OCI-LY1 (cell line): Measurements from ENCODE around the gene SUSD3.

Experiments
- H2AFZ ChIP-seq: fragments of 200-600 bp; sonication (generic), shearing (Covaris generic); 2 replicates; pipeline ENCODE4 v1.6.0; 2014; ENCODE audit warnings: antibody characterized with exemption, mild to moderate bottlenecking, low read length
- H3F3A ChIP-seq: fragments of 200-600 bp; sonication (generic), shearing (Covaris generic); 2 replicates; pipeline ENCODE4 v1.6.0; 2014; ENCODE audit warnings: mild to moderate bottlenecking, antibody characterized with exemption, low read length, moderate library complexity; ENCODE audit not compliant: insufficient read depth
- H3K27ac ChIP-seq: fragments of 200-600 bp; sonication (generic); 2 replicates; pipeline ENCODE4 v1.5.1; 2014; ENCODE audit warnings: low read length, mixed run types, mild to moderate bottlenecking, low read depth; ENCODE audit not compliant: poor library complexity, severe bottlenecking
- H3K27me3 ChIP-seq: fragments of 200-600 bp; sonication (generic); 2 replicates; pipeline ENCODE4 v1.6.0; 2014; ENCODE audit warnings: antibody characterized with exemption, mild to moderate bottlenecking, low read length, moderate library complexity; ENCODE audit not compliant: insufficient read depth
- H3K36me3 ChIP-seq: fragments of 200-600 bp; sonication (generic); 2 replicates; pipeline ENCODE4 v1.6.1; 2014; ENCODE audit warnings: mild to moderate bottlenecking, antibody characterized with exemption, low read length, moderate library complexity, mixed read lengths; ENCODE audit not compliant: insufficient read depth
- H3K4me1 ChIP-seq: fragments of 200-600 bp; sonication (generic); 2 replicates; pipeline ENCODE4 v1.5.1; 2014; ENCODE audit warnings: mild to moderate bottlenecking, low read length, moderate library complexity; ENCODE audit not compliant: insufficient read depth, severe bottlenecking
- H3K4me2 ChIP-seq: fragments of 200-600 bp; sonication (generic), shearing (Covaris generic); 2 replicates; pipeline ENCODE4 v1.6.1; 2014; ENCODE audit warnings: low read length
- H3K4me3 ChIP-seq: fragments of 200-600 bp; sonication (generic); 2 replicates; pipeline ENCODE4 v1.5.1; 2014; ENCODE audit warnings: low read length, low read depth, mild to moderate bottlenecking, mixed read lengths; ENCODE audit not compliant: poor library complexity, severe bottlenecking
- H3K79me2 ChIP-seq: fragments of 200-600 bp; shearing (Covaris generic); 2 replicates; pipeline ENCODE4 v1.6.1; 2016; ENCODE audit warnings: mixed run types, low read length, mixed read lengths; ENCODE audit not compliant: insufficient read depth
- H3K9ac ChIP-seq: fragments of 200-600 bp; sonication (generic), shearing (Covaris generic); 2 replicates; pipeline ENCODE4 v1.6.1; 2014; ENCODE audit warnings: mild to moderate bottlenecking, low read length, mixed read lengths
- H3K9me2 ChIP-seq: fragments of 200-600 bp; sonication (generic), shearing (Covaris generic); 2 replicates; pipeline ENCODE4 v1.6.1; 2014; ENCODE audit warnings: low read depth, mild to moderate bottlenecking, low read length, mixed read lengths
- H3K9me3 ChIP-seq: fragments of 200-600 bp; shearing (Covaris generic); 2 replicates; pipeline ENCODE4 v1.6.1; 2014; ENCODE audit warnings: low read length, mixed read lengths
- H4K20me1 ChIP-seq: fragments of 200-600 bp; sonication (generic), shearing (Covaris generic); 2 replicates; pipeline ENCODE4 v1.6.0; 2016; ENCODE audit warnings: mild to moderate bottlenecking, low read length; ENCODE audit not compliant: insufficient read depth
- CTCF ChIP-seq: fragments of 200-600 bp; sonication (generic), shearing (Covaris generic); IDR thresholded peaks from 2 replicates; pipeline ENCODE4 v1.5.1; 2017; ENCODE audit warnings: mild to moderate bottlenecking, antibody characterized with exemption, low read length, moderate library complexity, mixed read lengths
- EZH2 ChIP-seq: fragments of 200-600 bp; sonication (generic), shearing (Covaris generic); IDR thresholded peaks from 2 replicates; pipeline ENCODE4 v1.8.0; 2017; ENCODE audit warnings: borderline replicate concordance, mixed run types, mild to moderate bottlenecking, antibody characterized with exemption, low read length, moderate library complexity, mixed read lengths

SUSD3 gene

DNA sequence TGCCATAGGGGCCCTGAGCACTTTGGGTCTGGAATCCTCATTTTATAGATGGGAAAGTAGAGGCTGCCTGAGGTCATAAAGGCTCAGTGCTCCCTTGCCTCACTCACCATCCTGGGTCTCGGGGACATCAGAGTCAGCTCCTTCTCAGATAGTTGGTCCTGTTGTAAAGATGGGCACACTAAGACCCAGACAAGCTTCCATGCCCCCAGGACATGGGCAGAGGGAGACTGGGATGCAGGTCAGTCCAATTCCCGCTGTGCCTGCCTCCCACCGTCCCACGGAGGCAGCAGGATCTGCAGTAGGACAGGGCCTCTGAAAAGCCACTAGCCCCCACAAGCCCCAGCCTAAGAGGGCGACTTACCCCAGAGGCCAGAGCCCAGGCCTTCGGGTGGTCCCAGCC, 19.0 kb upstream of the SUSD3 start:
- no peaks in the 10 kb centered on the region for H3F3A ChIP-seq
- no peaks in the 10 kb centered on the region for H3K36me3 ChIP-seq
- H3K4me3 ChIP-seq = no peak overlapping the region
- no peaks in the 10 kb centered on the region for H3K27me3 ChIP-seq
- H2AFZ ChIP-seq = no peak overlapping the region
- no peaks in the 10 kb centered on the region for H3K79me2 ChIP-seq
- TF ChIP-seq CTCF (no peak), EZH2 (no peak)
- no peaks in the 10 kb centered on the region for H3K9me2 ChIP-seq
- H4K20me1 ChIP-seq = no peaks in the 10 kb centered on the region
- no peaks in the 10 kb centered on the region for H3K9me3 ChIP-seq
- no peak overlapping the region for H3K4me2 ChIP-seq
- H3K27ac ChIP-seq = no peak overlapping the region
- no peak overlapping the region for H3K9ac ChIP-seq
- peaks cover 4% of the 10 kb centered on the region for H3K4me1 ChIP-seq

- Histone ChIP-seq H3K9me3 (no peaks in the 10 kb centered on the region), H3K9ac (no peak overlapping the region), H3K36me3 (no peaks in the 10 kb centered on the region), H2AFZ (no peak overlapping the region), H3K27me3 (no peaks in the 10 kb centered on the region), H3K4me1 (peaks cover 4% of the 10 kb centered on the region), H3K9me2 (no peaks in the 10 kb centered on the region), H3K4me2 (no peak overlapping the region), H3K79me2 (no peaks in the 10 kb centered on the region), H3K27ac (no peak overlapping the region), H4K20me1 (no peaks in the 10 kb centered on the region), H3K4me3 (no peak overlapping the region), H3F3A (no peaks in the 10 kb centered on the region)
- no peak for TF ChIP-seq CTCF
- TF ChIP-seq EZH2 = no peak
These were observed 18.5 kb upstream of the SUSD3 start for GRCh38 chr9:93039976-93040375.

DNA sequence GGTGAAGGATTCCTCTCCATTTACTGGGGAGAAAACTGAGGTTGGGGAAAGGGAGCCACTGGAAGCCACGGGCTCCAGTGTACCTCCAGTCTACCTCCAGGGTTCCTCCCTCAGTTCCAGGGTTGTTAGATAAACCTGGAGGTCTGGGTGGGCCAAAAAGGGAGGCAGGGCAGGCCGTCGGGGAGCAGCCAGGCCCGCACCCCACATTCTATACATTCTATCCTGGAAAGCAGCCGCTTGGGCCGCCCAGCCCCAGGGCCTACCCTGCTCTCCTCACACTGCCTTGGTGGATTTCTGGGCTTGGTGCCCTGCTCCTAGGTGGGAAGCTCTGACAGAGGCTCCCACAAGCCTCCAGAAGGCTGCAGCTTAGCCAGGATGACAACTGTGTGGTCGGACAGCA, 18.1 kb upstream of the SUSD3 start:
- no peak for TF ChIP-seq EZH2
- no peak for TF ChIP-seq CTCF
- Histone ChIP-seq H3K4me1 (peaks cover 4% of the 10 kb centered on the region), H3K9ac (no peak overlapping the region), H3K79me2 (no peaks in the 10 kb centered on the region), H3K36me3 (no peaks in the 10 kb centered on the region), H3F3A (no peaks in the 10 kb centered on the region), H3K4me3 (no peak overlapping the region), H3K27ac (no peak overlapping the region), H3K9me2 (no peaks in the 10 kb centered on the region), H3K27me3 (no peaks in the 10 kb centered on the region), H2AFZ (no peak overlapping the region), H3K9me3 (no peaks in the 10 kb centered on the region), H3K4me2 (no peak overlapping the region), H4K20me1 (no peaks in the 10 kb centered on the region)
